ENCODE data around the gene NPDC1. TPM values are rescaled to one million over a fixed set of nuclear protein-coding genes. Genes with fewer than 3 reads are reported as not detected.

The NPDC1 gene, protein sequence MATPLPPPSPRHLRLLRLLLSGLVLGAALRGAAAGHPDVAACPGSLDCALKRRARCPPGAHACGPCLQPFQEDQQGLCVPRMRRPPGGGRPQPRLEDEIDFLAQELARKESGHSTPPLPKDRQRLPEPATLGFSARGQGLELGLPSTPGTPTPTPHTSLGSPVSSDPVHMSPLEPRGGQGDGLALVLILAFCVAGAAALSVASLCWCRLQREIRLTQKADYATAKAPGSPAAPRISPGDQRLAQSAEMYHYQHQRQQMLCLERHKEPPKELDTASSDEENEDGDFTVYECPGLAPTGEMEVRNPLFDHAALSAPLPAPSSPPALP
- total RNA-seq: 39.0 and 47.4 TPM in 2 replicates

GRCh38 chr9:137046088-137046787, at the start of gene NPDC1:
TSS of gene NPDC1 (minus strand) at chr9:137046177. CDS start at chr9:137045989, 188 bp downstream.

DNA sequence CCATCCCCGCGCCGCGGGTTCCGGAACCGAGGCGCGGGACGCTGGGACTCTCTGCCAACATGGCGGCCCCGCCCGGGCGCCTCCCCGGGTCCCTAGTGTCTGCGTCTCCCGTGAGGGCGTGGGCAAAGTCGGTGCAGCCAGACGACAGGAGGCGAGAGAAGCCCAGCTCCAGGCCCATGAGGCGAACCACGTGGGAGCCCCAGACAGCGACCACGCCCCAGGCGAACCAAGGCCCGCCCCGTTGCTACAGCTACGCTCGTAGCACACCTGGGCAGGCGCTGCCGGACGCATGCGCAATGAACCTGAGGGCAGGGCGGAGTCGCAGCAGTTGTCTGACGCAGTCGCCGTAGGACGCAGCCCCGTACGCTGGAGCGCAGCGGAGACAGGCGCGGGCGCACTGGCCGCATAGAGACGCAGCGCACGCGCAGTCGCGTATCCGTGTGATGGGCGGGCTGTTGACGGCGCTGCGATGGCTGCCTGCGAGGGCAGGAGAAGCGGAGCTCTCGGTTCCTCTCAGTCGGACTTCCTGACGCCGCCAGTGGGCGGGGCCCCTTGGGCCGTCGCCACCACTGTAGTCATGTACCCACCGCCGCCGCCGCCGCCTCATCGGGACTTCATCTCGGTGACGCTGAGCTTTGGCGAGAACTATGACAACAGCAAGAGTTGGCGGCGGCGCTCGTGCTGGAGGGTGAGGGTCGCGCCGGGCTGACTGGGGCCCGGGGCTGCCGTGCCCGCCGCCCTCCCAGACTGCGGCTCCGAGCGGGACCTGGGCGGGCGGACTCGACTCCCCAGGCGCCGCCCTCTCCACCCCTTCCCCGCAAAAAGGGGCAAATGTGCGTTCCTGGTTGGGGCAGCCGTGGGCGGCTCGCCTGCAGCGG, 40.8 kb upstream of the NPDC1 start, which contains the start of gene MAN1B1:
Gene MAN1B1, plus strand, starts transcription at position 455 of the 878 bp plus-strand sequence. Its CDS starts 15 bp downstream, at position 470.

DNA sequence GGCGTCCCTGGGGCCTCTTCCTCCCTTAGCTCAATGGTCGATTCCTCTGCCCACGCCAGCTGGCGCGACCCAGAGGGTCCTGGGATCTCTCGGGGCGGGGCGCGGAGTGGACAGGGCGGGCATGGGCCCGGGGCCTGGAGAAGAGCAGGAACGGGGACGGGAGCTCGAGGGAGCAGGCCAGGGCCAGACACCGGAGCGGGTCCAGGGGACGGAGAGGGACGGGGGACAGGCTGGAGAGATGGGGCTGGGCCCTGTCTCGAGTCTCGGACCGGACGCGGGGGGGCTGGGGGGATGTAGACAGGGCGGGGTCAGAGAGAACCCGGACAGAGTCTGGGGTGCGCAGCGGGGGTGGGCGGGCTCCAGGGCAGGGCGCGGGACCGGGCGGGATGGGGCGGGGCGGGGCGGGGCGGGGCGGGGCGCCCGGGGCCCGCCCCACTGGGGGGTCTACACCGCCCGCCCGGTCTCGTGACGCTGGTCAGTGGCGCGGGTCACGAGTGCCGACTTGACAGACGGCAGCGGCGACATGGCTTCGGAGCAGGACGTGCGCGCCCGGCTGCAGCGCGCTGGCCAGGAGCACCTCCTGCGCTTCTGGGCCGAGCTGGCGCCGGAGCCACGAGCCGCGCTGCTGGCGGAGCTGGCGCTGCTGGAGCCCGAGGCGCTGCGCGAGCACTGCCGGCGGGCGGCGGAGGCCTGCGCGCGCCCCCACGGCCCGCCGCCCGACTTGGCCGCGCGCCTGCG, 31.2 kb upstream of the NPDC1 start, which contains the start of gene UAP1L1:
Gene UAP1L1, plus strand, starts transcription at position 508 of the 738 bp plus-strand sequence. Its CDS starts 16 bp downstream, at position 524.

GRCh38 chr9:137070201-137070905, 24.4 kb upstream of the NPDC1 start, which contains the start of gene SAPCD2:
TSS of gene SAPCD2 (minus strand) at chr9:137070557. CDS start at chr9:137070460, 97 bp downstream.

GRCh38 chr9:137053944-137054931, 8.3 kb upstream of the NPDC1 start, which contains the start of gene ENTPD2:
TSS of gene ENTPD2 (minus strand) at chr9:137054061. CDS start at chr9:137053997, 64 bp downstream.

GRCh38 chr9:137031904-137032640, 13.9 kb downstream of the NPDC1 start, which contains the start of gene FUT7:
TSS of gene FUT7 (minus strand) at chr9:137032088. CDS start at chr9:137031991, 97 bp downstream.

DNA sequence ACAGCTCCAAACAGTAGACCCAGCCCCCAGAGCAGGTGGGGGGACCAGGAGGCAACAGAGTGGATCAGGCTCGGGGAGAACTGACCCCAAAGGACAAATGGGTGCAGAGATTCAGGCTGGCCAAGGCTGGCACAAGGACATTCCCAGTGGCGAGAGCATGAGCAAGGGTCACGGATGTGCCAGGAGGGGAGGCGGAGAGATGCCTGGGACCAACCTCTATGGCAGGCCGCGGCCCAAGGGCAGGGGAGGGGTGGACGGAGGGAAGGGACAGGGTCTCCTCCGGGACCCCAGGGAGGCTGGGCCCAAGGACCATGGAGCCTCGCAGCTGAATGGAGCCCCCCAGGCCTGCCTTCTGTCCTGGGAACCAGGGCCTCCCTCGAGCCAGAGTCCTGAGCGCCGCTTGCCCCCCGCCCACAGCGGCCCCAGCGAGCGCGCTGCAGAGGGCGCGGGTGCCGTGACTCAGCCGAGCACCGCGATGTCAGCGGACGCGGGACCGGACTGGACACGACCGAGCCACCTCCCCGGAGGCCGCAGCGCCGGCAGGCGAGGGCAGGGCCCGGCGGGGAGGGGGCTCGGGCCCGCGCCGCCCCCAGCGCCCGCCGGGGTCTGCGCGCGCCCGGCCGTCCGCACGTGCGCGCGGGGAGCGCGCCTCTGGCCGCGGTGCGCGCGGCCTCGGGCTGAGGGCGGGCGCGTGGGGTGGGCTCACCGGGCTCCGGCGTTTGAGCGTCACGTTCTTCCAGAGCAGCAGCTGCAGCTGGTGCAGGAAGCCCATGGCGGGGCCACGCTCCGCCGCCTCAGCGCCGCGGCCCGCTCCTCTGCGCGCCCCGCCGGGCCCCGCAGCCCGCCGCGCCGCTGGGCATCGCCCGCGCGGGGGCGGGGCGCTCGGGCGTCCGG, 18.4 kb downstream of the NPDC1 start, which contains the start of gene ABCA2:
Gene ABCA2, minus strand, starts transcription at position 869 of the 894 bp plus-strand sequence. Its CDS starts 97 bp downstream, at position 772.

GRCh38 chr9:136996361-136997292, 49.4 kb downstream of the NPDC1 start, which contains the start of gene CLIC3:
TSS of gene CLIC3 (minus strand) at chr9:136996568. CDS start at chr9:136996543, 25 bp downstream.

DNA sequence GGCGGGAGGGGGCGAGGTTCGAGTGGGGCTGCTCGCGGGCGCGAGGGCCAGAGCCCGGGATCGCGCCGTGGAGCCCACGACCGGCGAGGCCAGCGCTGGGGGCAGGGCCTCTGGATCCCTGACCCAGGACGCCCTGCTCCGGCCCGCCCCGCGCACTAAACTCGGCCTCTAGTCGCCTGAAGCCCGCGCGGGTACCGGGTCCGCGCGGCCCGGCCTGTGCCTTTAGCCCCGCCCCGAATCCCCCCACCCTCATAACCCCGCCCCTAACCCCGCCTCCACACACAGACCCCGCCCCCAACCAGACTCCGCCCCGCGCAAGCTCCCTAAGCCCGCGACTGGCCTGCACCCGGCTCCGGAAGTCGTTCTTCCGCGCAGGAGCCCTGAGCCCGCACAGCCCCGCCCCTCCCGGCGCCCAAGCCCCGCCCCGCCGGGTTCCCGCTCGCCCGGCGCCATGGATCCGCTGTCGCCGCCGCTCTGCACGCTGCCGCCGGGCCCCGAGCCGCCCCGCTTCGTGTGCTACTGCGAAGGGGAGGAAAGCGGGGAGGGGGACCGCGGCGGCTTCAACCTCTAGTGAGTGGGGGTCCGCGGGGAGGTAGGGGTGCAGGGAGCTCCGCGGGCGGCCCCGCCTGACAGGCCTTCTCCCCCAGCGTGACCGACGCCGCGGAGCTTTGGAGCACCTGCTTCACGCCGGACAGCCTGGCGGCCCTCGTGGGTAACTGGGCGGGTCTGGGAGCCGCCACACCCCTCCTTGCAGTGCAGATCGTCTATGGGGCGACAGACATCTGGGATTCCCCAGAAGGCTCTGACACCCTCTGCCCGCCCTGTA, 53.8 kb downstream of the NPDC1 start, which contains the start of gene PAXX:
Gene PAXX, plus strand, starts transcription at position 430 of the 826 bp plus-strand sequence. Its CDS starts 22 bp downstream, at position 452.

Small RNAs within 50 kb of the gene (small RNA-seq; reads per million reads assigned to genes)
- gene RF00153: not detected

Other genes starting within 250 kb of the NPDC1 start
- gene CCDC183, start 249.8 kb downstream of the NPDC1 start, total RNA-seq: 0.13 TPM in 1 of 2 replicates, not detected in the other
- gene RABL6, start 238.2 kb downstream of the NPDC1 start, total RNA-seq: 68.1 and 77.0 TPM in 2 replicates
- 0.66 and 0.72 TPM in 2 replicates for gene AJM1, start 203.7 kb downstream of the NPDC1 start, total RNA-seq
- 51.4 and 81.0 TPM in 2 replicates for gene PHPT1, start 196.8 kb downstream of the NPDC1 start, total RNA-seq
- 1.9 and 2.0 TPM in 2 replicates for gene MAMDC4, start 193.8 kb downstream of the NPDC1 start, total RNA-seq
- 173 and 174 TPM in 2 replicates for gene EDF1, start 179.9 kb downstream of the NPDC1 start, total RNA-seq
- gene TRAF2, start 159.7 kb downstream of the NPDC1 start, total RNA-seq: 11.0 and 14.3 TPM in 2 replicates
- gene FBXW5, start 101.4 kb downstream of the NPDC1 start, total RNA-seq: 95.3 and 115 TPM in 2 replicates
- not detected in 2 replicates for gene C8G, start 100.9 kb downstream of the NPDC1 start, total RNA-seq
- gene LCN12, start 93.9 kb downstream of the NPDC1 start, total RNA-seq: not detected in 2 replicates
- gene PTGDS, start 68.7 kb downstream of the NPDC1 start, total RNA-seq: not detected in 2 replicates
- gene LCNL1, start 63.2 kb downstream of the NPDC1 start, total RNA-seq: not detected in 2 replicates
- 16.6 and 17.4 TPM in 2 replicates for gene PAXX, start 53.8 kb downstream of the NPDC1 start, total RNA-seq
- gene CLIC3, start 49.6 kb downstream of the NPDC1 start, total RNA-seq: 0.14 and 0.27 TPM in 2 replicates
- gene ABCA2, start 17.9 kb downstream of the NPDC1 start, total RNA-seq: 11.0 and 12.3 TPM in 2 replicates
- gene FUT7, start 14.1 kb downstream of the NPDC1 start, total RNA-seq: not detected in 2 replicates
- not detected in 2 replicates for gene ENTPD2, start 7.9 kb upstream of the NPDC1 start, total RNA-seq
- gene SAPCD2, start 24.4 kb upstream of the NPDC1 start, total RNA-seq: 19.7 and 36.7 TPM in 2 replicates
- gene UAP1L1, start 31.3 kb upstream of the NPDC1 start, total RNA-seq: 16.2 and 20.7 TPM in 2 replicates
- gene MAN1B1, start 40.8 kb upstream of the NPDC1 start, total RNA-seq: 45.7 and 53.3 TPM in 2 replicates
- 55.6 and 69.3 TPM in 2 replicates for gene DPP7, start 68.6 kb upstream of the NPDC1 start, total RNA-seq
- gene GRIN1, start 93.0 kb upstream of the NPDC1 start, total RNA-seq: under 0.01 and 0.14 TPM in 2 replicates
- not detected in 2 replicates for gene LRRC26, start 123.9 kb upstream of the NPDC1 start, total RNA-seq
- gene TMEM210, start 125.9 kb upstream of the NPDC1 start, total RNA-seq: not detected in 2 replicates
- gene ANAPC2, start 142.4 kb upstream of the NPDC1 start, total RNA-seq: 28.2 and 31.2 TPM in 2 replicates
- 84.6 and 91.9 TPM in 2 replicates for gene SSNA1, start 142.5 kb upstream of the NPDC1 start, total RNA-seq
- gene TPRN, start 154.6 kb upstream of the NPDC1 start, total RNA-seq: 6.3 and 8.7 TPM in 2 replicates
- gene TMEM203, start 159.5 kb upstream of the NPDC1 start, total RNA-seq: 25.2 and 27.3 TPM in 2 replicates
- 8.2 and 11.1 TPM in 2 replicates for gene NDOR1, start 159.5 kb upstream of the NPDC1 start, total RNA-seq
- 0.13 and 0.43 TPM in 2 replicates for gene RNF208, start 176.1 kb upstream of the NPDC1 start, total RNA-seq
- 0.27 and 0.29 TPM in 2 replicates for gene CYSRT1, start 179.0 kb upstream of the NPDC1 start, total RNA-seq
- 0.07 TPM in 1 of 2 replicates, not detected in the other for gene RNF224, start 181.3 kb upstream of the NPDC1 start, total RNA-seq
- not detected in 2 replicates for gene SLC34A3, start 184.7 kb upstream of the NPDC1 start, total RNA-seq
- gene TUBB4B, start 195.1 kb upstream of the NPDC1 start, total RNA-seq: 240 and 376 TPM in 2 replicates
- gene STPG3, start 205.1 kb upstream of the NPDC1 start, total RNA-seq: not detected in 2 replicates
- 52.3 and 62.5 TPM in 2 replicates for gene NELFB, start 209.2 kb upstream of the NPDC1 start, total RNA-seq
- gene TOR4A, start 231.5 kb upstream of the NPDC1 start, total RNA-seq: 48.3 and 50.1 TPM in 2 replicates

Measured in thoracic aorta endothelial cell (primary cell).